GM19463 (cell line): Measurements from ENCODE around the gene MYBL2.

Experiments
- ATAC-seq: cut with Tn5 transposase; IDR thresholded peaks from one replicate; pipeline ENCODE4 v1.9.1; 2021; ENCODE audit warnings: mild to moderate bottlenecking, moderate library complexity; ENCODE audit not compliant: unreplicated experiment

MYBL2 gene

GRCh38 chr20:43681991-43682410 lies 15.1 kb downstream of the MYBL2 start:
- peak; percentile 93 for ATAC-seq

- ATAC-seq = peak; percentile 19
Observed at GRCh38 chr20:43682446-43682845, 15.5 kb downstream of the MYBL2 start.

DNA sequence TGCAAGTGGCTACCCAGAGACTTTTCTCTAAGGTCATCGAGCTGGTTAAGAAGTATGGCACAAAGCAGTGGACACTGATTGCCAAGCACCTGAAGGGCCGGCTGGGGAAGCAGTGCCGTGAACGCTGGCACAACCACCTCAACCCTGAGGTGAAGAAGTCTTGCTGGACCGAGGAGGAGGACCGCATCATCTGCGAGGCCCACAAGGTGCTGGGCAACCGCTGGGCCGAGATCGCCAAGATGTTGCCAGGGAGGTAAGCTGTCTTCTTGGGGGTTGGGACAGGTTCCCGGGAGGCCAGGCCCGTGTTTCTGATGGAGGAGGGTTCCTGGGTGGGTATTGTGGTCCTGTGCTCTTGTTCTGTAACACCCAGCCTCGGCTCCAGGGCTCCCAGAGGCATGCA lies 19.9 kb downstream of the MYBL2 start:
- no peak for ATAC-seq

- no peak for ATAC-seq
Observed at GRCh38 chr20:43689165-43689564, 22.3 kb downstream of the MYBL2 start.

GRCh38 chr20:43690943-43691598 lies 24.2 kb downstream of the MYBL2 start:
- no peak for ATAC-seq

DNA sequence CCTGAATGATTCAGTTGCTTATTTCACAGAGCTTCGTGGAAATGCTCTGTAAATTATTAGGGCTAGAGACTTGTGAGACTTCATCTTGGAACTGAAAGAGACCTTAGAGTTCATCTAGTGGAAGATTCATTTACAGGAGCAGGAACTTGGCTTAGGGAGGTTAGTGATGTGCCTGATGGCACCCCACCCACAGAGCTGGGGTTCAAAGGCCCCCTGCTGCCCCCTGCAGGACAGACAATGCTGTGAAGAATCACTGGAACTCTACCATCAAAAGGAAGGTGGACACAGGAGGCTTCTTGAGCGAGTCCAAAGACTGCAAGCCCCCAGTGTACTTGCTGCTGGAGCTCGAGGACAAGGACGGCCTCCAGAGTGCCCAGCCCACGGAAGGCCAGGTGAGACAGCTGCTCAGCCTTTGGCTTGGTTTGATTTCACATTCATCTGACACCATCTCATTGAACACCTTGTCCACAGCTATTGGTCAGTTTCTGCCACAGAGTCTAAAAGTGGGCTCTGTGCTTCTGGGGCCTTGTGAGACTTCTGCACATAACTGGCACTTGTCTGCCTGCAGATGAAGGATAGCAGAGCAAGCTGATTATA lies 25.1 kb downstream of the MYBL2 start:
- ATAC-seq = no peak

DNA sequence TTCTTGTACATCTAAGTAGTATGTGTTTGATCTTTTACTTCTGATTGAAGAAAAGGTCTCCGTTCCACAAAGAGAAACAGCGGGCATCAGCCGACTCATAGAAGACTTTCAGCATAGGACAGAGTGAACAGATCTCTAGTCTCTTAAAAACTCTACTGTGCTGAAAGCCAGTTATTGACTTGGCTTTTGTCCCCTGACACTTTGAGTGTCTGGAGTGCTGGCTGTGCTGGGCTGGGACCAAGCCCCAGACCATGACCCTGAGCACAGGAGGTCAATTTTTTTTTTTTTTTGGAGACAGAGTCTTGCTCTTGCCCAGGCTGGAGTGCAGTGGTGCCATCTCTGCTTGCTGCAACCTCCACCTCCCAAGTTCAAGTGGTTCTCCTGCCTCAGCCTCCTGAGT lies 27.8 kb downstream of the MYBL2 start:
- ATAC-seq = no peak

DNA sequence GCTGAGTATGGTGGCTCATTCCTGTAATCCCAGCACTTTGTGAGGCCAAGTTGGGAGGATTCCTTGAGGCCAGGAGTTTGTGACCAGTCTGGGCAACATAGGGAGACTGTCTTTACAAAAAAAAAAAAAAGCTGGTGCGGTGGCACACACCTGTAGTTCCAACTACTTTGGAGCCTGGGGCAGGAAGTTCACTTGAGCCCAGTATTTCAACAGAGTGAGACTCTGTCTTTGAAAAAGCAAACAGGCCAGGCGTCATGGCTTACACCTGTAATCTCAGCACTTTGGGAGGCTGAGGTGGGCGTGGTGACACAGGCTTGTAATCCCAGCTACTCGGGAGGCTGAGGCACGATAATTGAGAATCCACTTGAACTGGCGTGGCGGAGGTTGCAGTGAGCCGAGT lies 28.7 kb downstream of the MYBL2 start:
- ATAC-seq = no peak

- no peak for ATAC-seq
Observed at GRCh38 chr20:43699941-43700565, 33.1 kb downstream of the MYBL2 start.

DNA sequence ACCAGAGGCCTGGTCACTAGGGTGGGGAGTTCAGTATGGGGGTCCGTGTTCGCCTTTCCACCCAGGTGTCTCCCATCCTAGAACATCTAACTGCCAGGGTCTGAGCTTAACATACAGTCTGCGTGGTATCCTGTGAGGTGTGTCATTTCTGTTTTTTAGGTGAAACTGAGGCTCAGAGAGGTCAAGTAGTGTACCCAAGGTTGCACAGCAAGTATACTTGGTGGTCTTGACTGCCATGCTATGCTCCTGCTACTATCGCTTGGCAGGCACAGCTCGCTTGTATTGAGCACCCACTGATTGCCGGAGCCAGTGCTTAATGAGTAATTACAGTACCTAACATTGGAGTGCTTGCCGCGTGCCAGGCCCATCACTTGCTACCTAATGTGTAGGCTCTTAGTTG lies 33.7 kb downstream of the MYBL2 start:
- no peak for ATAC-seq

GRCh38 chr20:43702502-43702901 lies 35.6 kb downstream of the MYBL2 start:
- no peak for ATAC-seq

DNA sequence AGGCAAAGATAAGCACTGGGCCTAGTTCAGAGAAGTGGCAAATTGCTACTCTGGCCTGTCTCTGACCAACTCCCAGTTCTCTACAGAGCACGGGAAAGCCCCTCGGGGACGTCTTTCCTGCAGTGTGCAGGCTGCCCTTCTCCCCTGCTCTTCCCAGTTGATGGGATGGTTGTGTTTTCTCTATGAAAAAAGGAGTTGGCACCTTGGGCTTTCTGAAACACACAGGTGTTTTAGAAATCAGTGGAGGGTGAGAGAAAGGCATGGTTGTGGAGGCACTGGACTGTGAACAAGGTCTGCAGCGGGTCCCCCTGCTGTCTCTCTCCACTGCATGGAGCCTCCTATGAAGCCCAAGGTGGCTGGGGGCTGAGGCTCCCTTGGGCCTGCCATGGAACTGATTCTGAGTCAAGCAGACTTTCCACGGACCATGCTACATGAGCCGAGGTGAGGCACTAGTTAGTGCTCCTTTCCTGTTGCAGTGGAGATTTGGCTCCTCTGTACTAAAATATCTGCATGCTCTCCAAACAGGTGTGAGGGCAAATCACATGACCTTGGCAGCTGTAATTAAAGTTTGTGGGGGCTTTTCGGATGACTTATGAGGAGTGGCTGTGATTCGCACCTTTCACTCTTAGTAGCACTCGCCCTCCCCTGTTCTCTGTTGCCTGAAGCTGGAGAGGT lies 43.6 kb downstream of the MYBL2 start:
- ATAC-seq = peak; percentile 59

DNA sequence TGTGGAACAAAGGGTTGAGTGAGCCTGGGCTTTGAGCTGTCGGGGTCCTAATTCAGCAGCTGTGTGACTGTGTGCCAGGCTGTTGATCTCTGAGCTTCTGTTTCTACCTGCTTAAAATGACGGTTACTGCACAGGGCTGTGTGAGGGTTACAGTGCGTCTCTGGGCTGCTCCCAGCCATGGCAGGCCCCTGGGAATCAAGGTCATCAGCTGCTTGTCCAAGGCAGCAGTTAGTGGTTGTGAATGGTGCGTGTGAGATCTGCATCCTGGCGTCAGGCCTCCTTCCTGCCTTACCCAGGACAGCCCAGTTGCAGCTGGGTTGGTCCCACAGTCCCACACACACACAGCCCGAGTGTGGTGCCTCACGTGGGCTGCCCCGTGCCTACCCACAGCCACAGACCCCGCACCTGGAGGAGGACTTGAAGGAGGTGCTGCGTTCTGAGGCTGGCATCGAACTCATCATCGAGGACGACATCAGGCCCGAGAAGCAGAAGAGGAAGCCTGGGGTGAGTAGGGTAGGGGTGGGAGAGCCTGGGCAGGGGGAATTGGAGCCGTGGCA lies 44.3 kb downstream of the MYBL2 start:
- no peak for ATAC-seq

DNA sequence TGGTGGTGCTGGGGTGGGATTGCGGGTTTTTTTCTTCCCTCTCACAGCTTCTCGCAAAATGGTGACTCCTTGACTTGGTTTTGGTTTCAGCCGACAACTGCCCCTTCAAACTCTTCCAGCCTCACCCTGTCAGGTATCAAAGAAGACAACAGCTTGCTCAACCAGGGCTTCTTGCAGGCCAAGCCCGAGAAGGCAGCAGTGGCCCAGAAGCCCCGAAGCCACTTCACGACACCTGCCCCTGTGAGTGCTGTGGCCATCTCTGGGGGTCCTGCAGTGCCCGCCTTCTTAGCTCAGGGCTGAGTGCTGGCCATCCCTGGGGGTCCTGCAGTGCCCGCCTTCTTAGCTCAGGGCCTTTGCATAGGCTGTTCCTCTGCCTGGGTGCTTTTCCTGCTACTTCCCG lies 48.1 kb downstream of the MYBL2 start:
- no peak for ATAC-seq

GRCh38 chr20:43715511-43715910 lies 48.6 kb downstream of the MYBL2 start:
- ATAC-seq = no peak

- ATAC-seq = no peak
Observed at GRCh38 chr20:43716123-43716522, 49.2 kb downstream of the MYBL2 start.

DNA sequence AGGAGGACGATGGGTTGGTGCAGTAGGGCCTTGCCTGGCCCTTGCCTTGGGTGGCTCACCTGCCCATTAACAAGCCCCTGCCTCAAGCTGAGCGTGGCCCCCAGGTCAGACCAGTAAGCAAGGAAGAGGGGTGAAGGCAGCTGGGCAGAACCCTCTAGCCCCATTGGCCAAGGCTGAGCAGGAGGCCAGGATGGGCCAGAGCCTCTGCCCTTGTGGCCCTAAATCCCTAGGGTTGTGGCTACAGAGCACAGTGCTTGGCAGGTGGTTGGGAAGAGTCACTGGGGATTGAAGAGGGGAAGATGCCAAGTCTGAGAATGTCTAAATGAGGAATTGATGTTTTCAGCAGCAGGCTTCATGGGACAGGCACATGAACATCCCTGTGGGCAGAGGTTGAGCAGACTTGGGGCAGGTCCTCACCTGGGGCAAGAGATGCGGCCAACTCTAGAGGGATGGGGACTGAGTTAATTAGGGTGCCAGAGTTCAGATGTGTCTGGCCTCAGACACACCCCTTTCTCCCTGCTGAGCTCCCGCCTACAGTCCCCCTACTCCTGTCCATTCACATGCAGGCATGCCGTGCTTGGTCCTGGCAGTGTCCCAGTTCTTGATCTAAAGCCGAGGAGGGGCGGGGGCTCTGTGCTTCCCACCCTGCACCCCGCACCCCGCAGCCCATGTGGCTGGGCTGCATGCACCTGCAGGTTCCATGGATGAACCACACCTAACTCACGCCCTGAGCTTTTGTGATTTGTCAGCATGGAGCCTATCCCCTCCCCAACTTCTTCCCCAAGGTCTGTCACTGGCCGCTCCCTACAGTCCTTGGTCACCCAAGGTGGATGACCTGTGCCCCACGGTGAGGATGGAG lies 50.1 kb downstream of the MYBL2 start:
- no peak for ATAC-seq

DNA sequence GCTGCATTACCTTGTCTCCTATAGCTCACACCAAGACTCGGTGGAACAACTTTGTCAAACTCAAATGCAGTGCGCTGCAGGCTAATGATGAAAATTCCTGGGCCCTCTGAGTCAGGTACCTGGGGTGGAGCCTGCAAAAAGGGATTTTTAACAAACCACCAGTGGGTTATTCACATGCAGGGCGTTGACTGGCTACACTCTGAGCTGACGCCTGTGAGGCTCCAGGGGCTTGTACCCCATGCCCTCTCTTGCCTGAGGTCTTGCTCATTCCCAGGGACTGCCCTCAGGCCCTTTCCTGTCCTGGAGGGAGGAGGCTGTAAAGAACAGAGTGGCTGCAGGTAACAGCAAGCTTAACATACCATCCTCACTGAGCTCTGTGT lies 50.7 kb downstream of the MYBL2 start:
- ATAC-seq = no peak

DNA sequence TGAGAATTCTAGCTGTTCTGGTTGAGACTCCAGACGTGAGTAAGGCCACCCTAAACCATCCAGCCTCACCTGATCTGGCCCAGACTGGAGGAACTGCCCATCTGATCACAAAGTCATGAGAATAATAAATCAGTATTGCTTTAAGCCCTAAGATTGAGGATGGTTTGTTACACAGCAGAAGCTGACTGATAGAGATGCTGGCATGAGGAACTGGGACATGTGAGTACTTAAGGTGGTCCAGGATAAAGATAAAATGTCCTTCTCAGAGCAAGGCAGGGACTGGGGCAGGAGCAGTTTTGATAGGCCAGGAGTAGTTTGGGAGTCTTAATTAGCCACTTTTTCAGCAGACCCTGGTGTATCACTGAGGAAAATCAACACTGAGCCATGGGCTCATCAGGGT lies 53.1 kb downstream of the MYBL2 start:
- ATAC-seq = no peak

DNA sequence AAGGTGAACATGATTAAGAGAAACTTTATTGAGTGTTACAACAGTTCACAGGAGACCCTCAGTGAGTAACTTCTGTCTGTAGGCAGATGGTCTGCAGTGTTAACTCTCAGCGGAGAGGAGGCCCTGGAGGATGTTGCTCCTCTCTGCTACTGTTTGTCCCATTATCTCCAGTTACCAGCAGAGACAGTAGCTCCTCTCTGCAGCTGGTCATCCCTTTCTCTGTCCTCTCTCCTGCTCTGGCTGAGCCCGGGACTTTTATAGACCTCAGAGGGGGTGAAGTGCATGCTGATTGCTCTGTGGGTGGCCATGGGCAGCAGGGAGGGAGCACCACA lies 54.1 kb downstream of the MYBL2 start:
- ATAC-seq = no peak
